MCF 10A (cell line): ENCODE measurements around the gene SLC16A6. TPM values are rescaled to one million over a fixed set of nuclear protein-coding genes. Genes with fewer than 3 reads are reported as not detected.

Experiments
- BruUV-seq: library from RNA; stranded (reverse); fragments of 400-500 nt; replicated peaks from 2 replicates; lab custom pipeline; 2021; lab: Mats Ljungman, UMichigan
- CTCF ChIA-PET: fragments of 300-600 bp; sonication (Branson Sonifier 250); formaldehyde crosslinking; extraction: SDS; loops from one replicate; lab custom pipeline; 2021; ENCODE audit warnings: antibody characterized with exemption, inconsistent platforms; lab: Yijun Ruan, JAX
- POLR2A ChIA-PET: fragments of 300-600, 350-650 bp; sonication (Branson Sonifier 250); formaldehyde crosslinking; extraction: SDS; loops from one replicate; lab custom pipeline; 2020; ENCODE audit warnings: antibody characterized with exemption, inconsistent platforms; lab: Yijun Ruan, JAX
- DNase-seq: peaks from one replicate; pipeline ENCODE4 v3.0.0-alpha.2; 2018; ENCODE audit not compliant: unreplicated experiment
- H3K27ac Mint-ChIP-seq: one replicate; pipeline ENCODE4 v1.8.0; 2022; ENCODE audit warnings: mild to moderate bottlenecking, low read depth, mixed read lengths; ENCODE audit not compliant: unreplicated experiment
- H3K27me3 Mint-ChIP-seq: one replicate; pipeline ENCODE4 v1.8.0; 2022; ENCODE audit warnings: mixed read lengths; ENCODE audit not compliant: insufficient read depth, unreplicated experiment
- H3K36me3 Mint-ChIP-seq: one replicate; pipeline ENCODE4 v1.8.0; 2022; ENCODE audit warnings: mild to moderate bottlenecking, moderate library complexity, mixed read lengths; ENCODE audit not compliant: insufficient read depth, unreplicated experiment
- H3K4me1 Mint-ChIP-seq: one replicate; pipeline ENCODE4 v1.8.0; 2022; ENCODE audit warnings: mixed read lengths; ENCODE audit not compliant: insufficient read depth, unreplicated experiment
- H3K4me3 Mint-ChIP-seq: one replicate; pipeline ENCODE4 v1.8.0; 2022; ENCODE audit warnings: mild to moderate bottlenecking, moderate library complexity, mixed read lengths; ENCODE audit not compliant: unreplicated experiment
- H3K9me3 Mint-ChIP-seq: one replicate; pipeline ENCODE4 v1.8.0; 2022; ENCODE audit warnings: mixed read lengths; ENCODE audit not compliant: unreplicated experiment
- CTCF ChIP-seq: fragments of 200-600 bp; IDR thresholded peaks from one replicate; pipeline ENCODE4 v1.8.0; 2022; ENCODE audit warnings: antibody characterized with exemption, mild to moderate bottlenecking; ENCODE audit not compliant: unreplicated experiment
- intact Hi-C: fragments of 100-400 bp; cut with micrococcal nuclease; formaldehyde crosslinking; loops from 2 replicates; pipeline ENCODE4 v1.14.1; 2022
- total RNA-seq: library from RNA; stranded (reverse); gene quantifications from 2 replicates; pipeline ENCODE4 v1.2.3, GENCODE V29; 2022

Gene SLC16A6
- total RNA-seq, 1 experiment from 2014 or later, result 1.4 TPM

- CTCF ChIA-PET, result no interaction called here
- TF ChIP-seq CTCF, result no peak
Observed at GRCh38 chr17:68296217-68297191, 5.6 kb upstream of the SLC16A6 start.

GRCh38 chr17:68295086-68295485 lies 4.2 kb upstream of the SLC16A6 start:
- Mint-ChIP-seq H3K4me1 (no peaks in the 10 kb centered on the region), H3K27me3 (no peaks in the 10 kb centered on the region), H3K4me3 (no peak overlapping the region), H3K27ac (no peak overlapping the region), H3K36me3 (peaks cover 6% of the 10 kb centered on the region), H3K9me3 (no peaks in the 10 kb centered on the region)
- ChIA-PET CTCF (no interaction called here), POLR2A (no interaction called here)
- TF ChIP-seq CTCF, result no peak
- no peak for DNase-seq
- no TSS peak for BruUV-seq
- intact Hi-C loops, result no loop called here

More at GRCh38 chr17:68296217-68297191, 5.6 kb upstream of the SLC16A6 start:
- Mint-ChIP-seq H3K4me3 (no peak overlapping the region), H3K36me3 (peaks cover 6% of the 10 kb centered on the region), H3K4me1 (no peaks in the 10 kb centered on the region), H3K27me3 (no peaks in the 10 kb centered on the region), H3K9me3 (no peaks in the 10 kb centered on the region), H3K27ac (no peak overlapping the region)
- intact Hi-C loops, result no loop called here
- POLR2A ChIA-PET, result no interaction called here
- no TSS peak for BruUV-seq
- DNase-seq, result no peak

- Mint-ChIP-seq H3K36me3 (peaks cover 6% of the 10 kb centered on the region), H3K27me3 (no peaks in the 10 kb centered on the region), H3K9me3 (no peaks in the 10 kb centered on the region), H3K4me1 (no peaks in the 10 kb centered on the region), H3K27ac (no peak overlapping the region), H3K4me3 (no peak overlapping the region)
- BruUV-seq, result no TSS peak
- DNase-seq, result no peak
- ChIA-PET CTCF (interaction anchor here (1.2 kb wide), 1 partner anchor 32 kb away, joined by 3 read pairs; no protein-coding TSS in a partner anchor), POLR2A (no interaction called here)
- intact Hi-C loops, result loop anchor here (5.0 kb wide), 1 partner anchor 88 kb away; no protein-coding TSS in a partner anchor
- no peak for TF ChIP-seq CTCF
Observed at GRCh38 chr17:68294617-68295016, 3.7 kb upstream of the SLC16A6 start.

GRCh38 chr17:68294196-68294555 lies 3.2 kb upstream of the SLC16A6 start:
- H3K36me3 Mint-ChIP-seq, result peaks cover 6% of the 10 kb centered on the region
- H3K9me3 Mint-ChIP-seq, result no peaks in the 10 kb centered on the region
- no peaks in the 10 kb centered on the region for H3K27me3 Mint-ChIP-seq
- H3K4me1 Mint-ChIP-seq, result no peaks in the 10 kb centered on the region
- no peak overlapping the region for H3K27ac Mint-ChIP-seq
- no peak overlapping the region for H3K4me3 Mint-ChIP-seq
- no peak for TF ChIP-seq CTCF
- BruUV-seq, result no TSS peak
- ChIA-PET CTCF (interaction anchor here (0.9 to 1.2 kb wide), 2 partner anchors 31 to 170 kb away, joined by 3 to 4 read pairs; no protein-coding TSS in a partner anchor), POLR2A (no interaction called here)
- DNase-seq, result no peak
- intact Hi-C loops, result loop anchor here (5.0 kb wide), 1 partner anchor 88 kb away; no protein-coding TSS in a partner anchor
